NAMALWA (cell line): ENCODE data around the gene CCDC175.

ENCODE experiments used
- DNase-seq: peaks from one replicate; pipeline ENCODE4 v3.0.0-alpha.2; 2015; ENCODE audit warnings: low spot score

Gene CCDC175

GRCh38 chr14:59482541-59483331 lies 93.9 kb downstream of the CCDC175 start:
- DNase-seq = no peak

GRCh38 chr14:59481871-59482540 lies 94.6 kb downstream of the CCDC175 start:
- DNase-seq = no peak

DNA sequence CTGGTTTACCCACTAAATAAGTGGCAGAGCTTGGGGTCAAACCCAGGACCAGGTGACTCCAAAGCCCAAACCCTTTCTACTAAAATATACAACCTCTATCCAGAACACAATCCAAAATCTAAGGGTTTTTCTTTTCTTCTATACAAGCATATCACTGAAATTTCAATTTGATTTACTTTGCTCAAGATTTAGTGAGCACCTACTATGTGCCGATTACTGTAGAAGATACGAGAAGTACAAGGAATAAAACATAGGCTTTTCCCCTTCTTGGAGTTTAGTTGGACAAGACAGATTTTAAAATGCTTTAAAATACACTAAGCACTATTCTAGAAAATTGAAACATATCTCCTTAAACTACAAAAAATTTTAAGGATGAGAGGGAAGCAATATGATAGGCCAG lies 95.2 kb downstream of the CCDC175 start:
- no peak for DNase-seq

DNA sequence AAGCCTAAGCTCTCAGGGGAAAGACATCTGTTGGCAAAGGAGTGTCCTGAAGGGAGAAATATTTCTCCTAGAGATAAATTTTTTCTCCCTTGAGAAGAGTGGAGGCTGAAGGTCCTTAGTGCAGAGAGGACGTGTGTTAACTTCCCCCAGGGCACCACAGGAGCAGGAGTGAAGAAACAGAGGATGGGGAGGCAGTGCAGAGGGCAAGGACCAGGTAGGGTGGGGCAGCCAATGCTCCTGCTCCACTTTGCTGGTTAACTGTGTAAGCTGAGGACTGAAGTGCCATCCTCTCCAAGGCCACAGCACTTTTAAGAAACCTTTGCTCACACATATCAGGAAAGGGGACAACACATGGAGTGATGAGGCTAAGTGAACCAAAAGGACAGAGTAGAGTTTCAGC lies 96.4 kb downstream of the CCDC175 start:
- no peak for DNase-seq

DNA sequence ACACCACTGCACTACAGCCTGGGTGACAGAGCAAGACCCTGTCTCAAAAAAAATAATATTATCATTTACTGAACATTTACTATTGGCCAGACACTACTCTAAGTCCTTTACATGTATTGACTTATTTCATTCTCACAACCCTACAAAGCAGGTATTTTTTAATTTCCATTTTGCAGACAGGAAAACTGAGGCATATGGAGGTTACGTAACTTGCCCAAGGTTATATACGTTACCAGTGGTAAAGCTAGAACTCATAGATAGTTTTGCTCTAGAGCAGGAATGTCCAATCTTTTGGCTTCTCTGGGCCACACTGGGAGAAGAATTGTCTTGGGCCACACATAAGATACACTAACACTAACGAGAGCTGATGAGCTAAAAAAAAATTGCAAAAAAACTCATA lies 98.1 kb downstream of the CCDC175 start:
- DNase-seq = no peak

- DNase-seq = no peak
Observed at GRCh38 chr14:59475709-59476108, 100.9 kb downstream of the CCDC175 start.

- DNase-seq = no peak
Observed at GRCh38 chr14:59474172-59474571, 102.4 kb downstream of the CCDC175 start.

GRCh38 chr14:59465316-59466135 lies 111.1 kb downstream of the CCDC175 start, which contains the start of gene GPR135:
Gene GPR135 (minus strand): TSS chr14:59465380. CDS start chr14:59465226, 154 bp downstream.
- no peak for DNase-seq

GRCh38 chr14:59464486-59465315 lies 111.9 kb downstream of the CCDC175 start:
- no peak for DNase-seq

DNA sequence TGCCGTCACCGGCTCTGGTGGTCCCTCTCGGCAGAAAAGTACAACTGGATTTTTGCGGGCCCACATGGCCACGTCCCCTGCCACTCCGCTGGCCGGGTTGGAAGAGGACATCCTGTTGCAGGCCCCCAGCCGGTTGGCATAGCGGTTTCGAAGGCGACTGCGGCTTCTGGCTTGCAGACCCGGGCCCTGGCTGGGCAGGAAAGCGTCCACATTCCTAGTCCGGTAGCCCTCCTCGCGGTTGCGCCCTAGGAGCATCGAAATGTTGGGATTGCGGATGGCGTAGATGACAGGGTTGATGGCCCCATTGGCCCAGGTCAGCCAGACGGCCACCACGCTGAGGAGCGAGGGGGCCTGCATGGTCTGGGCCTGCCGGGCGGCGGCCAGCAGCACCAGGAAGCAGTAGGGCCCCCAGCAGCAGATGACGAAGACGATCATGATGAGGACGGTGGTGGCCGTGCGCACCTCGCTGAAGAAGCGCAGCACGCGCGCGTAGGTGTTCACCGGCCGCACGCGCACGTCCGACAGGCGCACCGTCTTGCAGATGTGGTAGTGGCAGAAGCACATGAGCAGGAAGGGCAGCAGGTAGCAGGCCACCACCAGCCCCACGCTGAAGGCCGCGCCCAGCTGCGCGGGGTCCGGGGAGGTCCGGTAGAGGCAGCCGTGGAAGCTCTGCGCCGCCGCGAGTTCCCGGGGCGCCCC lies 112.7 kb downstream of the CCDC175 start:
- no peak for DNase-seq

DNA sequence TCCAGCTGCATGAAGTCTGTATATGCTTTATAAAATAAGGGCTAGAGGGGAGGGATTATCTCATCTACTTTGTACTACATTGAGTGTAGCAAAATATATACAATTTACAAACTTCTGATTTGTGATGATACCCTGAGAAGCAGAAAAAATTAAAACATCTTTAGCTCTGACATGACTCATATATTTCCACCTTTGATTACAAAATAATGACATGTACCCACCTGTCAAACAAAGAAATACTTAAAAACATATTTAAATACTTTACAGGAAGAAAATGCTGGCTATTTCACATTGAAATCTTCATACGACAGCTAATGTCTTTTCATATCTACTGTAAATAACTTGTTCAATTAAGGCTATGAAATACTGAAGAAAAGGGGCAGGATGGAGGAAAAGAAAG lies 114.7 kb downstream of the CCDC175 start:
- no peak for DNase-seq

GRCh38 chr14:59460378-59460777 lies 116.2 kb downstream of the CCDC175 start:
- no peak for DNase-seq

DNA sequence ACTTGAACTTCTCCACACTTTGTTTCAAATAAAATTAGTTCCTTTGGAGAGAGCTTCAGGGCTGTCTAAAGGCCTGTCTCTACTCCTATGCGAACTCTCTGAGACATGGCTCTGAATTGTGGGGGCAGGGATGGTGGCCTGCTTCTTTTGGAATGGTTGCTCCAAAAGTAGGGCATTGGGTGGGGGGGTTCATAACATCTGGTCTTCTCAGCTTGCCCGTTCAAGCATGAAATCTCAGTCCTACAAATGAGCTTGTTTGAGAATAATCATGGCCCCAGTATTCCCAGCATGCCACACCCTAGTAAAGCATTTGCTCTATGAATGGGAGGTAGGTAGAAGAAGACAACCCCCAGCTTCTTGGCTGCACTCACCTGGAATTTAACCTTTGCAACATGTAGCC lies 118.1 kb downstream of the CCDC175 start:
- DNase-seq = no peak

DNA sequence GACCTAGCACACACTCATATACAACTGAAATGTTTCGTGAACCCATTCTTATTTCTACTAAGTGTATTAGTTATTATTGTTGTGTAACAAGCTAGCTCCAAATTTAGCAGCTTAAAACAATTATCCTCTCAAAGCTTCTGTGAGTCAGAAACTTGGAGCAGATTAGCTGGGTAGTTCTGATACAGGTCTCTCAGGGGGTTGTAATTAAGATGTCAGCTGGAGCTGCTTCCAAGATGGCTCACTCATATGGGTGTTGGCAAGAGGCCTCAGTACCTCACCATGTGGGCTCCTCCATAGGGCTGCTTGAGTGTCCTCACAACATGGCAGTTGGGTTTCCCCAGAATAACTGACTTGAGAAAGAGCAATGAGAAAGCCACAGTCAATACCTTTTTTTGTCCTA lies 121.2 kb downstream of the CCDC175 start:
- DNase-seq = no peak
